ENCODE results near the gene ADRA2B. TPM values are rescaled to one million over a fixed set of nuclear protein-coding genes. Genes with fewer than 3 reads are reported as not detected.

ADRA2B gene
- total RNA-seq, 1 experiment from 2014 or later, result 2.7 TPM

- Histone ChIP-seq H3K18ac (ENCODE audit: insufficient read length, low read depth, low read length) (no peak overlapping the region), H3K9me3 (ENCODE audit: control insufficient read depth, low read depth, low read length) (no peaks in the 10 kb centered on the region), H3K27ac (ENCODE audit: insufficient read length, low read depth, low read length) (no peak overlapping the region), H2BK20ac (ENCODE audit: low read depth, low read length, poor library complexity, severe bottlenecking) (no peak overlapping the region), H3K4ac (ENCODE audit: low read depth, low read length) (no peak overlapping the region), H4K5ac (ENCODE audit: insufficient read length, low read depth, low read length) (no peak overlapping the region), H3K23me2 (ENCODE audit: insufficient read length, low read depth, low read length, poor library complexity, severe bottlenecking) (no peaks in the 10 kb centered on the region), H4K20me1 (ENCODE audit: control insufficient read depth, insufficient read depth, insufficient read length) (no peaks in the 10 kb centered on the region), H3K23ac (ENCODE audit: insufficient read length, low read depth, low read length) (no peak overlapping the region), H3K79me2 (ENCODE audit: insufficient read depth, low read length) (no peaks in the 10 kb centered on the region), H2BK120ac (ENCODE audit: low read depth, low read length, poor library complexity, severe bottlenecking) (no peak overlapping the region), H3K14ac (ENCODE audit: insufficient read depth, low read length) (no peak overlapping the region), H3K27me3 (ENCODE audit: insufficient read depth, low read length) (no peaks in the 10 kb centered on the region), H3K4me1 (ENCODE audit: insufficient read depth, low read length) (no peaks in the 10 kb centered on the region; the same call in 1 of the 2 replicates), H3K79me1 (ENCODE audit: insufficient read depth, low read depth, low read length, poor library complexity, severe bottlenecking) (no peaks in the 10 kb centered on the region), H2BK5ac (ENCODE audit: insufficient read length, low read length) (no peak overlapping the region), H3K56ac (ENCODE audit: insufficient read length, low read depth, low read length) (no peak overlapping the region), H2BK15ac (ENCODE audit: low read depth, low read length) (no peak overlapping the region), H3K9ac (ENCODE audit: extremely low read depth, insufficient read length, low read length) (no peak overlapping the region), H4K91ac (ENCODE audit: insufficient read length, low read depth, low read length) (no peak overlapping the region), H2BK12ac (ENCODE audit: insufficient read length, low read depth, low read length) (no peak overlapping the region), H4K8ac (replicated peaks; ENCODE audit: insufficient read length, low read depth, low read length) (no peak overlapping the region), H2AK5ac (ENCODE audit: insufficient read length, low read length) (no peak overlapping the region), H2AFZ (ENCODE audit: low read length) (no peak overlapping the region), H3T11ph (ENCODE audit: low read length) (no peak overlapping the region), H3K4me2 (ENCODE audit: insufficient read depth, insufficient read length, low read length) (no peak overlapping the region)
- Mint-ChIP-seq H3K36me3 (ENCODE audit: insufficient read depth in 1 of 3, low read depth in 3 of 3) (peaks cover 0 to 4% (median 0%) of the 10 kb centered on the region in 3 experiments; a peak in 2 of 7 replicates), H3K27ac (no peak overlapping the region), H3K27me3 (ENCODE audit: low read depth) (peaks cover 7% of the 10 kb centered on the region), H3K4me3 (no peak overlapping the region), H3K4me1 (peaks cover 22 to 34% of the 10 kb centered on the region in 2 experiments), H3K9me3 (0 out of 5 replicates have a peak, but pooled peaks cover 0 to 3% of the 10 kb centered on the region in 2 experiments)
- TF ChIP-seq CTCF (conservative IDR thresholded peaks at IDR 0.05), result no peak
- WGBS (ENCODE audit: extremely low coverage, insufficient read length, low lambda C conversion rate), result no CpG with 5 or more reads among the region's 10 CpGs
- DNase-seq, result no peak
These were observed 39.8 kb upstream of the ADRA2B start for GRCh38 chr2:96156011-96156820.

All from H9 (cell line).